ENCODE data around the gene ATP6AP2. TPM values are rescaled to one million over a fixed set of nuclear protein-coding genes. Genes with fewer than 3 reads are reported as not detected.

ATP6AP2 gene
- total and polyA plus RNA-seq, 9 of the 15 experiments (the other 6 are each of a cell fraction or from before 2014, with no cell fraction given): 23.3 to 131 (median 41.9) TPM

- TF ChIP-seq ARID1B (IDR thresholded peaks at IDR 0.05) (peak; percentile 32; the same call in 1 of the 2 replicates), NFIC (IDR thresholded peaks at IDR 0.05) (peak; percentile 83), ZNF384 (IDR thresholded peaks at IDR 0.05; ENCODE audit: low read depth, low read length) (peak; percentile 85), CEBPZ (IDR thresholded peaks at IDR 0.05; ENCODE audit: borderline replicate concordance, low read depth, low read length) (no peak), HMGN3 (IDR thresholded peaks at IDR 0.05; ENCODE audit: borderline replicate concordance, extremely low read depth, insufficient read length, low read depth, low read length) (no peak), BHLHE40 (IDR thresholded peaks at IDR 0.05; ENCODE audit: low read length) (0 out of 2 replicates have a peak, but pooled peaks have one; percentile 8), BCLAF1 (IDR thresholded peaks at IDR 0.05; ENCODE audit: borderline replicate concordance in 1 of 2, control insufficient read depth in 1 of 2, low read depth in 2 of 2, low read length in 1 of 2) (no peak), RB1 (IDR thresholded peaks at IDR 0.05; ENCODE audit: low read depth) (no peak), CTBP1 (IDR thresholded peaks at IDR 0.05; ENCODE audit: borderline replicate concordance) (peak; percentile 44; the same call in 1 of the 2 replicates), IRF9 (tag; IDR thresholded peaks at IDR 0.05) (0 out of 2 replicates have a peak, but pooled peaks have one; percentile 26), ZNF551 (CRISPR knock-in tag; IDR thresholded peaks at IDR 0.05) (no peak), NRF1 (conservative IDR thresholded peaks at IDR 0.05 in 1 of 2, IDR thresholded peaks at IDR 0.05 in 1 of 2) (0 out of 4 replicates have a peak, but pooled peaks of 1 of the 2 experiments have one; percentile 4), ZNF143 (CRISPR knock-in tag; IDR thresholded peaks at IDR 0.05) (no peak)
Observed at GRCh38 chrX:40644821-40645358, 64.1 kb downstream of the ATP6AP2 start (continued).
